IPS DF 4.7 (cell line): ENCODE results near the gene KCTD2.

Experiments
- DNase-seq: peaks from one replicate; pipeline ENCODE4 v3.0.0-alpha.2; 2013; ENCODE audit warnings: low spot score; ENCODE audit errors: extremely low read depth

Gene KCTD2

DNA sequence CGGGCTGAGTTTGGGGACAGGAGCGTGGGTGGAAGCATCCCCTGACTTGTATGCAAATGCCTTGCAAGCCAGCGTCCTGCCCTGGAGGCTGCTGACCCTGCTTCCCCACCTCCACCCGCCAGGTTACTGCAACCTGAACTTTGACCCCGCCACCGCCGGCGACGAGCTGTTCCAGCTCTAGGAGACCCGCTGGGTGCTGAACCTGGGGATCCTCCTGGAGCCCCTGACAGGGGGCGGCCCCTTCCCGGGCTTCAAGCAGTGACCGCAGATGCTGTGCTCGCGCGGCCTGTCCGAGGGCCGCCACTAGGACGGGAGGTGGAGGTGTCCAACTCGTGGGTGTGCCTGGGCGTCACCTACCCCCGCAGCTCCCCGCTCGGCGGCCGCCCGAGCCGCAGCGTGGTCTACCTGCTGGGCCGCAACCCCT lies 30.1 kb downstream of the KCTD2 start:
- DNase-seq, result no peak

- no peak for DNase-seq
Measured at GRCh38 chr17:75077496-75078283, 30.7 kb downstream of the KCTD2 start.

DNA sequence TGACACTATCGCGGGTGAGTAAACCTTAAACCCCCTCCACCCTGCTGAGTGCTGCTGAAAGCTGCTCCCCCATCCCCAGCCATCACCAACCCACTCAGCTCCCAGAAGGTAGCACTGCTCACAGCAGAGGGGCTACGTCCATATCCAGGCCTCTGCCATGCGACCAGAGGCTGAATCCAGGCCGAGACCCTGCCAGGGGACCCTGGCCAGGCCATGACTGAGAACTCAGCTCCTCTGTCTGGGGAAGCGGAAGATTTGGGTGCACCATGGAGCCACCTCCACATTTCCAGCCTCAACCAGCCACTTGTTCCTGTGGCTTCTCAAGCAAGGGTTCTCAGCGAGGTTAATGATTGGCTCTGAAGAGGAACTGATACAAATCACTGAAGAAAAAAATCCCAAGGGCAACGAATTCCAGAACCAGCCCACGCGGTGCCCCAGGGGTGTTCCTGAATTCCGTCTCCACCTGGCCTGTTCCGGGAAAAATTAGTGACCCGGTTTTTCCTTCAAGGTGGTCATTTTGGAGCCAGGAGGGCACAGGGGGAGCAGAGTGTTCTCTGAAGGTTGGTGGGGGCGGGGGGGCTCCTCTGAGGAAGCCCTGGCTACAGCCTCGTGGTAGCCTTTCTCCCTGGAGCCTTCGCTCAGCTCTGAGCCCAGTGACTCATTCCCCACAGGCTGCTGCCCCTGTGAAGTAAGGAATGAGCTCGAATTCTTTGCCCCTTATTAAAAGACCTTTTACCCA lies 31.4 kb downstream of the KCTD2 start:
- DNase-seq, result no peak

DNA sequence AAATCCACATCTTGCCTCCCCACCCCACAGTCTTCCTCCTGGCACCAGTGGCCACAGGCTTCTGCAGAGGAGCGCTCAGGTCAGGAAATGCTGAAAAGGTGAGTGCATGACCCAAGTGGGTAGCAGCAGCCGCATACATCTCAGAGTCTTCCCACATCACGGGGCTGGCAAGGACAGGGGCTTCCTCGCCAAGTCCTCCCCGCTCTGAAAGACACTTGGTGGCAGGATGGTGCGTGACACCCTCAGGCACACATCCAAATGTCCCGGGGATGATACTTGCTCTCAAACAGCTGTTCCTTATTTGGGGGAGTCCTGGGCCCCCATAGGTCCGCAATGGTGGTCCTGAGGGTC lies 32.0 kb downstream of the KCTD2 start:
- DNase-seq, result no peak

DNA sequence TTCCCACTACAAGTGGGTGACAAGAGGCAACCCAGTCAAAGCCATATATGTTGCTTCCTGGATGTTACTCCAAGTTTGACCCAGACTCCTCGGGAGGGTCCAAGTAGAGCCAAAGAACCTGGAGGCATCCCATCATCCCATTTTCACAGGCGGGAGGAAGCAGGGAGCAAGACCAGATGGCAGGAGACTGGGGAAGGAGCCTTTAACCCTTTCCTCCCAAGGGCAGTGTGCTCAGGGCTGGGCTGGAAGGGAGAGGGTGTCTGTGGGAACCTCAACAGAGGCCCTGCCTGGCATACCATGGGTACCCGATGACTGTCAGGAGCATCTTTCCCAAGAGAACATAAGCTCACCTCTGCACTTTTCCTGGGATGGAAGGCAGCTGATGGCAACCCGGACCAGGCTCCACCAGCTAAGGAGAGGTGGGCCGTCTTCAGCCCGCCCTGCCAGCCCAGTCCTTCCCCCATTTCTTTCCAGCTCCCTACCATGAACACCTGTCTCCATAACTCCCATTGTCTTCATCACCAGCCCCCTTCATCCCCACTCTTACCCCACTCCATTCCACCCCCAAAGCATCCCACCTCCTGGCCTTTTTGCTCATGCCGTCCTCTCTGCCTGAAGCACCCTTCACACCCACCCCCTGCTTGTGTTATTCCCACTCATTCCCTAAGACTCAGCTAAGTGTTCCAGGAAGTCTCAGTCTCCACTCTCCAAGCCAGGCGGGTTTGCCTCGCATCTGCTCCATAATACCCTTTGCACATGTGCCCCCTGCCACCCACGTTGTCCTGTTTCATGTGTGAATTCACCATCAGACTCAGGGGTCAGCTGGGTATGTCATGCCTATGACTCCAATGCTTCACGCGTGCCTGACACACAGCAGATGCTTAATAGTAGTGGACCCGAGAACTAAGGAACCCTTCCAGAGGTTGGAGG lies 34.9 kb downstream of the KCTD2 start:
- no peak for DNase-seq

- no peak for DNase-seq
Measured at GRCh38 chr17:75082683-75083082, 35.7 kb downstream of the KCTD2 start.

DNA sequence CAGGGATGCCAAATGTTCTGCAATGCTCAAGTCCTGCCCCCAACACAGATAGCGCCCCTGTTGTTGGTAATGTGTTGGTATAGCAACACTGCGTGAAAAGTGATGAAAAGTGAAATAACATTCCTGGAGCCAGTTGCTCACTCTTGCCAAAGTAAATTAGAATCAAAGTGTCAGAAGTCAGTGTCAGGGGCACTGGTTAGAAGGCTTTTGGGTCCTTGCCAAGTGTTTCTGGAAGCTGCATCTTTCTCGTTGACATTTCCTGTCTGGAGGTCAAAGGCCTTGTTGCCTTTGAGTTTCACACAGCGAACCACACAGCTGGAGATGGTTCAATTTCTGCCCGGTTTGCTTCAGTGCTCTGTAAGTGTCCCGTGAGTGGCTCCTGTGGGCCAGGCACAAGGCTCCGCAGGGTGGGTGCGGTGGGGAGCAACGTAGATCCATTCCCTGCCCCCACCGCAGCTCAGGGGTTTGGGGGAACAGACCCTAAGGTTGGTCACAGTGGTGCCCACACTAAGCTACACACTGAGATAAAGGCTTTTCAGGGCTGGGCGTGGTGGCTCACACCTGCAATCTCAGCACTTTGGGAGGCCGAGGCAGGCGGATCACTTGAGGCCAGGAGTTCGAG lies 37.1 kb downstream of the KCTD2 start:
- DNase-seq, result no peak

DNA sequence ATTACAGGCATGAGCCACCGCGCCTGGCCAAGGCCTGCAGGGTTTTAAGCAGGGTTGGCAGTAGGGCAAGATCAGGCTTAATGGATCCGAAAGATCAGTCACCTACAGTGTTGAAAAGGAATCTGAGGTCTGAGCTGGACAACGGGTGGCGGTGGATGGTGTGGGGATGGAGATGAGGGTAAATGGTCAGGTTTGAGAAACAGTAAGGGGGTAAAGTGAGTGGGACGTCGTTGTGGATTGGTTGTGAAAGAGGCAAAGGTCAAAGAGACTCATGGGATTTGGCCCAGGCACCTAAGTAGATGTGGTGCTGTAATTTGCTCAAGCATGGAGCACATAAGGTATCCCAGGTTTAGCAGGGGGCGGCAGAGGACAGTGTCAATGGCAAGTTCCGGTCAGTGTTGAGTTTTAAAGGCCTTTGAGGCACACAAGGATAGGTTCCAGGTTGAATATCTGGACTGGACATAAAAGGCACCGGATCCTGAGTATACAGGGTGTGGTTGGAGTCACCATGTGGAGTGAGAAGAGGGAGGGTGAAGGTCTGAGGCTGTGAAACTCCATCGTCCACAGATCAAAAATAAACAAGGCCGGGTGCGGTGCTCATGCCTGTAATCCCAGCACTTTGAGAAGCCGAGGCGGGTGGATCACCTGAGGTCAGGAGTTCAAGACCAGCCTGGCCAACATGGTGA lies 39.6 kb downstream of the KCTD2 start:
- DNase-seq, result no peak

DNA sequence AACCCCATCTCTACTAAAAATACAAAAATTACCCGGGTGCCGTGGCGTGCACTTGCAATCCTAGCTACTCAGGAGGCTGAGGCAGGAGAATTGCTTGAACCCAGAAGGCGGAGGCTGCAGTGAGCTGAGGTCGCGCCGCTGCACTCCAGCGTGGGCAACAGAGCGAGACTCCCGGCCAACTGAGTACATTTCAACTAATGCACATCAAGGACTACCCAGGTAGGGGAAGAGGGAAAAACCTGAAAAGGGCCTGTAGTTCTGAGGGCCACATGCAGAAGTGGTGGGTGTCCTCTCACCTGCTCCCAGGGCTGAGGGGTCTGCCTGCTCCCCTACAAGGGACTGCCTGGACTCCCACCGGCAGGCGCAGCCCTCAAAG lies 40.1 kb downstream of the KCTD2 start:
- DNase-seq, result no peak

- peak; percentile 83 for DNase-seq
Measured at GRCh38 chr17:75087558-75088453, 40.8 kb downstream of the KCTD2 start, which contains the start of gene SLC16A5. TSS of gene SLC16A5 (plus strand) at chr17:75087954. CDS start at chr17:75093637, 5,683 bp downstream.

DNA sequence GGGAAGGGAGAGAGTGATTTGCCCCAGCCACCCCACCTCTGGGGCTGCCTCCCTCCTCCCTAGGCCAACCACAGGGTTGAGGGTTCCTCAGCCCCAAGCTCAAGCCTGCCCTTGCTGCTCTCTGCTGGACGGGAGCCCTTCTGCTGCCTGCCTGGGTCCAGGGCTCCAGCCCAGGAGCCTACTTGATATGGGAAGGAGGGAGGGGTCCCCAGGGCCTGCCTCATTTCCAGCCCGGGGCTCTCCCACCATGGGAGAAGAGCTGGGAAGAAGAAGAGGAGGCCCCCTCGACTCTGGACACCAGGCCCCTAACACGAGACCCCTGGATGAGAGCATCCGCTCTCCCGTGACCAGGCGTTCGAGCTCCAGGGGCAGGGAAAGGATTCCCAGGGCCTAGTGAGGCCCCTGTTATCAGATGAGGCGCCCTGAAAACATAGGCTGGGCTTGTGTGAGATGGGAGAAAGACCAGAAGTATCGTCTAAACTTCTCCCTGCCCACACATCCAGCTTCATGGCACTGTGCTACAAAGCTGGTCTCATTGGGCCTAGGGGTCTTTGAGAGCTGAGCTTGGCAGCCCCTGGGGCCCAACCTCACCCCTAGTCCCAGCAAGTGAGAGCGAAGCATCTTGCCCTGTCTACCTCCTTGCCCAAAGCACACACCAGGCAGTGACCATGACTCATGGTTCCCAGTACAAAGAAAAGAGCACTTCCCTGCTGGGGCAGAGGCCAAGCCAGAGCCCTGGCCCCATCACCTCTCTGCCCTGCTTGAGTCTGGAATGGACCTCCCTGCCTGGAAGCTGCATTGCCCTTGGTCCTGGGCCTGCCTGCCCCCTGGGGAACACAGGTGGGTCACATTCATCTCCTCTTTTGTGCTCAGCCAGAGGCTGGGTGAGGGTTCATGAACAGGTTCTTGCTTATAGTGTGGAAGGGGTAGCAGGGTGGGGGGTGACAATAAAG lies 41.7 kb downstream of the KCTD2 start:
- DNase-seq, result no peak

DNA sequence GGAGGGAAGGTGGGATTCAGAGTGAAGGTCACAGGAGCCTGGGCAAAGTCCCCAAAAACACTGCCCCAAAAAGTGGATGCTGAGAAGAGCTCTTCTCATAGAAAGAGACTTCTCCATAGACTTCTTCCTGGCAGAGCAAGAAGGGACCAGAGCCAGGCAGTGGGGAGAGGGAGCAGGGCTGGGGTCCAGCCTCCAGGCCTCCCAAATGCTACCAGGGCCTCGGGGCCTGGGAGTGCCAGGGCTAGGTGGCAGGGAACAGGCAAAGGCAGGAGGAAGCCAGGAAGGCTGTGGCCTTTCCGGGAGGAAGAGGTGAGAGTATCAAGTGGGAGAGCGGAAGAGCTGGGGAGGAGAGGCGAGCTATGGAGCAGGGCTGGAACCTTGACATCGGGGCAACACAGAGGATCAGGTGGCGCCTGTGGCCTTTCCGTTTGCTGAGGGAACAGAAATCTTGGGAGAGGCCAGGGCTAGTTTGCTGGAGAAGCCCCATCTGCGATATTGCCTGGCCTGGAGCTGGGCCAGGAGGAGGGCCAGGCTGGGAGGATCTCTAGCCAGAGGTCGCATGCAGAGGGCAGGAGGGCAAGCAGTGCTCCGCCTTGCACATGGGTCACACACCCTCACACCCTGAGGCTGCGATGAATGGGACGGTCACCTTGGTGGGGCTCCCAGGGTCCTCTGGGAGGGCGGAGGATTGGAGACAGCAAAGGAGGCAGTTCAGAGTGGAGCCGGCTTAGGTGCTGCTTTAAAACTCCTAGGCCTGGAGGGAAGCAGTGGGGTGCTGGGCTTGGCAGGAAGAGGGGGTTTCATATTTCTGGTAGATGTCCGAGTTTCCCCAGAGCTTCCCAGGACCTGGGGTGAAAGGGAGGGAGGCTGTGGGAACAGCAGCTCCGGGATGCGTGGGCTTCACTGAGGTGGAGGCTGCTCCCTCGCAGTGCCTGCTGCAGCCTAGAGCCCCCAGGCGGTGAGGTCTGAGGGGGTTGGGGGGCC lies 44.1 kb downstream of the KCTD2 start:
- DNase-seq, result no peak

- no peak for DNase-seq
Measured at GRCh38 chr17:75091855-75092327, 44.9 kb downstream of the KCTD2 start.

- no peak for DNase-seq
Measured at GRCh38 chr17:75093548-75094158, 46.6 kb downstream of the KCTD2 start.

- no peak for DNase-seq
Measured at GRCh38 chr17:75094871-75095399, 47.9 kb downstream of the KCTD2 start.

GRCh38 chr17:75096082-75096625 lies 49.1 kb downstream of the KCTD2 start:
- no peak for DNase-seq
